Stimulated activated CD8-positive, alpha-beta memory T cell treated with anti-CD3 and anti-CD28 coated beads, Interleukin-4, amount 100 ng/mL, for 4 hours (primary cell): Measurements from ENCODE around the gene DLG2.

Experiments used
- DNase-seq, 2 donors: peaks; one replicate each; pipeline ENCODE4 v3.0.0-alpha.2; 2020; ENCODE audit warnings: low read depth in 2 of 2, low spot score in 1 of 2

Gene DLG2

DNA sequence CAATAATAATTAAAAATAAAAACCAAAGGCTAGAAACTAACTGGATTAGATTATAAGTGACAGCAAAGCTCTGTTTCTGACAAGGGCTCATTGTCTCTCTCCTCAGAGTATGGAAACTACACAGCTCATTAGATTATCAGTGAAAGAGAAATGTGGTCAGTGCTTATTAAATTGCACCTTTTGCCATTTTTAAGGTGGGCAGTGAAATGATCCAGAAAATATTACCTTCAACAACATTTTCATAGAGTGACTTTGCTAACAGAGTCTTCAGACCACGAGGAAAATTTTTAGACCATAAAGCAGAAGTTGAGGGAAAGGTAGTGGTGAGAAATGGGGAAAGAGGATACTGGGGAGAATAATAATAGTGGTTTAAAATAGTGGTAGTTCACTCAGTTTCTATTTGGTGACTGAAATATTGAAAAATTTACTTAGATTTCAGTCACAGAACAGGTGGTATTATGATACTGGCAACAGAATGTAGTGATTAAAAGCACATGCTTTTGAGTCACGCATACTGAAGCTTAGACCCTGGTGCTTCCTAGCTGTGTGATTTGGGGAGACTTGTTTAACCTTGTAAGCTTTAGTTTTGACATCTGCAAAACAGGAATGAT, 1657.0 kb downstream of the DLG2 start:
- DNase-seq: no peak

DNA sequence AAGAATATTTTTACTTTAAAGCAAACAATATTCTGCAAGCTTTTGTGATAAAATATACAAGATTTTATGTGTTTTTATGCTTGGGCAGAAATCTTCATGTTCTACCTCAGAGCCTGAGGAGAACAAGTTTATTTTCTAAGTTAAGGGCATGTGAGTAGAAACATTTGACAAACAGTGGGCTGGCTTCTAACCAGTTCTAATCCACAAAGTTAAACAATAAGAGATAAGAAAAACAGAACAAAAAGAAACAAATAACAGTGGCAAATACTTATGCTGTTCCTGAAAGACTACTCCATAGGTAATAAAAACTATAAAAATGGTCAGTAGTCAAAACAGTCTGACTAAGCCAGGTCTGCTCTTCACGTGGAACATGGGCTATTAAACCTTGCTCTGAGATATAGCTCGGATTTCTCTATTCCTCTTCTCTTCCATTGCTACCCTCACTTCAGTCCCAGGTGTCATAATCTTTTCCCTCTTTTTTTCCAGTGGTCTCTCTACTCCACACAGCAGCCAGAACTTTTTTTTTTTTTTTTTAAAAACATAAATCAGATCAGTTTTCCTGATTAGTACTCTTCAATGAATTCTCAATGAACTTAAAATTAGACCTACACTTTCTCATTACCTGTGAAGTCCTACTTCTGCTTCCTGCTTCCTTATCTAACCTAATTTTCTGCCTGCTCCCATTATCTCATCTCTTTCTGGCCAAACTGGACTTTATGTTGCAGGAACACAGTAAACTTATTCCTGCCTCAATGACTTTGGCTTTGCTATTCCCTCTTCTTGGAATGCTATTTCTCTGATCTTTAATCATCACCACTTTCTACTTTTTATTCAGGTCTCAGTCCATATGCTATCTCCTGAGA, 1669.9 kb downstream of the DLG2 start:
- DNase-seq: no peak

DNA sequence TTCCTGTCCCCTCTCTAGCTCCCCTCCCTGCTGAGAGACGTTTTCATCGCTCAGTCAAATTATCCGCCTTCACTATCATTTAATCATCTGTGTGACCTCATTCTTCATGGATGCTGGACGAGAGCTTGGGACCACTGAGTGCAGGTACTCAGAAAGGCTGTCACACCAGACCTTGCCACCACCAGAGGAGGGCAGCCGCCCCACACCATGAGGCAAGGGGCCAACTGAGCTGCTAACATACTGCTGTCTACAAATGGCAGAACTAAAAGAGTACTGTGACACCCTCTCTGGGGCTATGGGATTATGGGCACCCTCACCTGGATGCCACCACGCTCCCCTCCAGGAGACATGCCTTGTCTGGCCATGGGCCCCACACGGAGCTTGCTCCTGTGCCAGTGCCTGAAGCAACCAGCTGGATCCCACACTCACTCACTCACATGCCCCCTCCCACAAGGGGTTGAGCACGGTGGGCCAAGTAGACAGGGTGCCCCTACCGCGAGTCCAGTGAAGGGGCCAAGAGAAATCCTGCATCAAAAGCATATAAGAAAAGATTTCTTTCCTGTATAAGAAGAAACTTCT, 1670.9 kb downstream of the DLG2 start:
- DNase-seq: no peak

DNA sequence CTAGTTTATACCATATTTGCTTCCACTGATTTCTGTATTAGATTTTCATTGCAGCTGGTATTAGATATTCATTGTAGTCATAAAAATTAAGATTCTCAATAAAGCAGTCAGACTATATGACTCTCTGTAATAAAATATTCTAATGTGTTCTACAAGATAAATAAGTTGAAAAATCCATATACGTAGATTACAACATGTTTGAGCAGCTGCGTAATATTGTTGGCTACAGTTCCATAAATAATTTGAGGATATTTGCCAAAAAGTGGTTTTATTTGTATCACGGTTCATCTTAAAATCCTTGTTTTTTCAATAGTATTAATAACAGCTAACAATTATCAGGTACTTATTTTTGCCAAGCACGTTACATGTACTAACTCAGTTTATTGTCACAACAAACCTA, 1672.4 kb downstream of the DLG2 start:
- DNase-seq: no peak

DNA sequence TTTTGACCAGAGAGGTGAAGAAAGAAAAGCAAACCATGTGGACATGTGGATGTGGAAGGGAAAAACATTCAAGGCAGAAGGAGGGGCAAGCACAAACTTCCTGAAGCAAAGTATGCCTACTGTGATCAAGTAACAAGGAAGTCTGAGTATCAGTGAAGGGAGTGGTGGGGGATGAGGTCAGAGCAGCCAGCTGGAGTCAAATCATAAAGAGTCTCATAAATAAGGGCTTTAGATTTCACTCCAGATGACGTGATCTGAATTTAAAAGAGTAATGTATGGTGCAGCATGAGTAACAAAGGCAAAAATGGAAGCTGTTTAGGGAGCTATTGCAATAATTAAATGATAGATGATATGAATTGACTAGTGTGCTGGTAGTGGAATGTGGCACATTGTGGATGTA, 1675.6 kb downstream of the DLG2 start:
- DNase-seq: no peak

DNA sequence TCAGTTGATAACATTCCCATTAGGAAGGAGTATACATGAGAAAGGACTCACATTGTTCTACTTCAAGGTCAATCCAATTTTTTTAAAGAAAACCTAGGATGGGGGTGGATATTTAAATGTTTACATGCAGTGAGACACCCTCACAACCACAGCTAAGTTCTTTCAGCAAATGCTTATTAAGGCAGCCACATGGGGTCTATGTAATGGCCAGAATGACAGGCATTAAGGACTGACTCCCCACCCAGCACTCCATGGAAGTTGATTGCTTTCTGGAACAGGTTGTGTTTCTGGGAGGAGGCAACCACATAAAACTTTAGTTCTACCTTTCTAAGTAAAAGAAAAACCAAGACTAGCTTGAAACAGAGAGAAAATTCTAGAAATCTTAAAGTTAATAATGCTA, 1678.9 kb downstream of the DLG2 start:
- no peak for DNase-seq

DNA sequence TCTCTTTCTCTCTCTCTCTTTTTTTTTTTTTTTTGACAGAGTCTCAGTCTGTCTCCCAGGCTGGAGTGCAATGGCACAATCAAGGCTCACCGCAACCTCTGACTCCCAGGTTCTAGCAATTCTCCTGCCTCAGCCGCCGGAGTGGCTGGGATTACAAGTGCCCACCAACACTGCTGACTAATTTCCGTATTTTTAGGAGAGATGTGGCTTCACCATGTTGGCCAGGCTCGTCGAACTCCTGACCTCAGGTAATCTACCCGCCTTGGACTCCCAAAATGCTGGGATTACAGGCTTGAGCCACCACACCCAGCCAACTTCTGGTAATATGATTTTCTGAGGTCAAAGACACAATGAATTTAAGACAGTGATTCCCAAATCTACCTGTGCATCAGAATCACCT, 1681.2 kb downstream of the DLG2 start:
- DNase-seq: no peak

DNA sequence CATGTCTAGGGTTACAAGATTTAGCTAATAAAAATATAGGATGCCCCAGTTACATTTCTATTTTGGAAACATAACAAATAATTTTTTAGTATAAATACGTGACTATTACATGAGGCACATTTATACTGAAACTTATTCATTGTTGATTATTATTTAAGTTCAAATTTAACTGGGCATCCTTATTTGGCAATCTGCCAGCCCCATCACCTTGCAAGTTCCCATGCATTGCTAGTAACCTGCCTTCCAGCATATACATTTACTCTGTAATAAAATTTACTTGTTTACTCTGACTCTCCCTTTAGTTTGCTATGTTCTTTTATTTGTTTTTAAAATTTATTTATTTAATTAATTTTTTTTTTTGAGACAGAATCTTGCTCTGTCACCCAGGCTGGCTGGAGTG, 1686.1 kb downstream of the DLG2 start:
- DNase-seq: no peak

DNA sequence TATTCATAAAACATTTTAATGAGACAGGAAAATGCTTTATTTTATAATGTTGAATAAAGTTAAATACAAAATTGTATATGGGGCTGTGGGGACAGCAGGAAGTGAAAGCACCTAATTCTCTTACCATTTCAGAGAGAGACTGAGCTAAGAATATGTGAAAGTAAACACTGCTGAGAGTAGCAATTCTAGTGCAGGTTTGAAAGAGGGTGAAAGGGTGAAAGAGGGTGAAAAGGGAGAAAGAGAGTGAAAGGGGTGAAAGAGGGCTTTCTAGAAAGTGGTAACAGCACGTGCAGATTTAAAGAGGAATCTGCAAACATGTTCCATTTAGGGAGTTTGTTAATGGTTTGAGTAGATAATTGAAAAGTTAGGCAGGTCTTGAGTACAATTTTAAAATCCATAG, 1689.0 kb downstream of the DLG2 start:
- DNase-seq: no peak

DNA sequence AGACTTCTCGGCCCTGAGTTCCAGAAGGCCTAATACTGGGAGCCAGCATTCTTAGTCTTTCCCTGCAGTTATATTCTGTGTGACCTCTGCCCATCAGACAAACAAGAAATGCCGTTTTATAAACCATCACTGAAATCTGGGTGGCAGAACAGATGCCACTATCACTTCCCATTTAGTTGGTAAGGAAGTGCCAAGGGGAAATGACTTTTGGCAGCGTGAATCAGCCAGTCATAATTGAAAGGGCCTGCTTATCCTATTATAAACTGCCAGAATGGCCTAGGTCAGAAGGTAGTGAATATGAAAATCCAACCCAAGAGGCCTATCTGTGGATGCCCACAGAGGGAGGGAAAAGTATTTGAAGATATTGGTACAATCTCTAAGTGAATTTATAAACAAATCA, 1694.1 kb downstream of the DLG2 start:
- DNase-seq: no peak

DNA sequence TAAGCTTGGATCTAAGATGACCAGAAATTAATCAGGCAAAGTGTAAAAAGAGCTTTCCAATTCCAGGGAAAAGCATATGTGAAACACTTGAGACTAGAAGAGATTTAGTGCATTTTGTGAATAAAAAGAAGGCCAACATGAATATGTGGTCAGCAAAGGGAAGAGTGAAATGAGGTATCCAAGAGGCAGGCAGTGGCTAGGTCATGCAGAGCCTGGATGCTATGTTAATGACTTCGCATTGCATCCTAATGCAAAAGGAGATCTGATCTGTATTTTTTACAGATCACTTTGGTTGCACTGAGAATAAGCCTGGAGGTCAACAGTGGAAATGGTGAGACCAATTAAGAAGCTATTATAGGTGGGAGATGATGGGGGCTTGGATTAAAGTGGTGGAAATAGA, 1699.7 kb downstream of the DLG2 start:
- DNase-seq: no peak

DNA sequence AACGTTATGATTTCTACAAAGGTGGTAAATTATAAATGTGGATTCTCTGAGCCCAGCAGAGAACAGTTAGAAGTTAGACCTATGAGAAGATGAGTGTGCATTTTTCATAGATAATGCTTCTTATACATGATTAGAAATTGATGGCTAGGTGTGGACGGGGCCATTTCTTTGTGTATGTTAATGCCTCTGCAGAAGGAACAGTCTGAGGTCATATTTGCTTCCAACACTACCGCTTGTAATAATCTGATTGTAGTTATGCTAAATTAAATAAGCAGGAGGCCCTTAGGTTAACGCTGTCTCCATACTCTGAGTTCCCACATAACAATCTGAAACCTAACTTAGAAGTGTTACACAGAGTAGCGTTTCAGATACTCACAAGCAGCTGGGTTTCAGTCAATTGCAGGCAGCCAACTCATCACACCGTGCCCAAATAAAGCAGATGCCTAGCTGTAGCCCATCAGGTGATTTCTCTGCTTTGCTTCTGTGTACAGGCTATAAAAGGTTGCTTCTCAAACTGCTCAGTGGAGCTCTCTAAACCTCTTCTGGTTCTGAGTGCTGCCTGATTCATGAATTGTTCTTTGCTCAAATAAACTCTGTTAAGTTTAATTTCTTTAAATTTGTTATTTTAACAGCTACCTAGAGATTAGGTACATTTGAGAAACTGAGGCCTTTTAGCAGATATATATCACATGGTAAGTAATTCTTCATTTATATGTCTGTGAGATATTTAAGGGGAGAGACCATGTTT, 1702.2 kb downstream of the DLG2 start:
- DNase-seq: no peak

DNA sequence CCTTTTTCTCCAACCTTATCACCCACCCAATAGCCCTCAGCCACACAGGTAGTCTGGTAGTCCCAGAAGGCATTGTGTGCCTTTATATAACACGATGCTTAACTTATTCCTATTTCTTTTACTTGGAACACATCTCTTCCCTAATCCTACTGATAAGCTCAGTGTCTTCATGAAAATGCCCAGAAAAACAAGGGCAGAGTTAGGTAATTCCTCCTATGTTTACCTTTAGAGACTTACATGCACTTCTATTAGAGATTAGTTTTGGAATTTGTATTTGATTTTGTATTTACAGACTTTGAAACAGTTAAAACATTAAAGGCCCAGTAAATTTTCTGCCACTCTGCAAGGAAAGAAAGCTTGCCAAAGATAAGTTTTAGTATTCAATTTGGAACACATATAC, 1703.2 kb downstream of the DLG2 start:
- DNase-seq: no peak

DNA sequence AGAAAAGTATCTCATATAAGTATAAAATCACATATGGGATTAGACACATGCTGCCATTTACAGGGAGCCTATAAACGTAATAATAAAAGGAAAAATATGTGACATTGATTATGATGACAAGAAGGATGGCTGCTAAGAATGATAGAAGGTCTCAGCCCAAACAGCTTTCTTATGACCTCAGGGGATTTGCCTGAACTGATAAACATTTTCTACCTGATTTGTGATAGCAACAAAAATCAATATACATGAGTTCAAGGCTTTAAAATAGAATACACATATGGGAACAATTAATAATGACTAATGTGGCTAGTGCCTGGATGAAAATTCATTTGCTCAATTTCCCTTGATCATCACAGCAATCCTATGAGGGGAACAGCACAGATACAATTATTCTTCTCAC, 1704.2 kb downstream of the DLG2 start:
- no peak for DNase-seq

DNA sequence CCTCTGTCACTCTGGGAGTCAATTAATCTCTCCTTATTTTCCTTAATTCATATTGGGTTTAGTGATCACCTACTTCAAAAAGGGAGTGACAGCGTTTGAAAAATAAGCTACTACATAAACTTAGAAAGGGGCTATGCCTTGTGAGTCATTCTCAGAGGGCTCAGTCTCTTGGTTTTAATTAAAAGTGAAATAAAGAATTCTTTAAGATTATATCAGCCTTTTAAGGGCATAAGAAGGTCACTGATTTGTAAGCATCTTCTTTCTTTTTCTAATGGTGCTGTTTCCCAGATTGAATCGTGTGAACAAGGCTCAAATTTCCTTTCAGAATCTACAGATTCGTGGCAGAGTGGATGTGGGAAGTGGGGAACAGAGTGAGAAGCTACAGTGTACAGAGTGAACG, 1704.8 kb downstream of the DLG2 start:
- DNase-seq: no peak

DNA sequence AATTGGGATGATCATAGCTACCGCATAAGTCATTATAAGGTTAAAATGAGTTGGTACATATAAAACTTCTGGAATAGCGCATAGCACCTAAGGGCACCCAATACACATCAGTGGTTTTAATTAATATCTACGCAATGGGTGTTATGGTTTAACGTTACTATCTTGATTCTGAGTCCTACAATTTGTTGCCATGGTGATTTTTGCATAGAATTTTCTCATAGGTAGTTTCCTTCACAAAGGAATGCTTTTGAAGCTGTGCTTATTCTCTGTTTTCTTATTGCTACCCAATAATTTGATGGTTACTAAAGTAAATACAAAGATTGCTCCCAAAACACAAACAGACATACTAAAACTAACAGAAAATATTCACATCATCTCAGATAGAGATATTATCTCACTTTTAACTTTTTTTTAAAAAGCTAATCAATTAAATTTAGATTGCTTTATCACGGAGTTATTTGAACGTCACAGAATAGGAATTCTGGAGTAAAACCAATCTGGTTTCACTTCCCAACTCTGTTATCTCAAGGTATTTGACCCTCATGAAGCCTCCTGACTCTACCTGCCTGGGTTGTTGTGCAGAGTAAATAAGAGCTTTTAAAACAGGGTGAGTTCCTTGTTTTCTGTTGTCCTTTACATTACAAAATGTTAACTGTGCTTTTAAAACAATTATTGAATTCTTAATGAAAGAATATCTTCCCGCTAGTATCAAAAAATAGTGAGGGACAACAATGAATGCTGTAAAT, 1705.5 kb downstream of the DLG2 start:
- no peak for DNase-seq

DNA sequence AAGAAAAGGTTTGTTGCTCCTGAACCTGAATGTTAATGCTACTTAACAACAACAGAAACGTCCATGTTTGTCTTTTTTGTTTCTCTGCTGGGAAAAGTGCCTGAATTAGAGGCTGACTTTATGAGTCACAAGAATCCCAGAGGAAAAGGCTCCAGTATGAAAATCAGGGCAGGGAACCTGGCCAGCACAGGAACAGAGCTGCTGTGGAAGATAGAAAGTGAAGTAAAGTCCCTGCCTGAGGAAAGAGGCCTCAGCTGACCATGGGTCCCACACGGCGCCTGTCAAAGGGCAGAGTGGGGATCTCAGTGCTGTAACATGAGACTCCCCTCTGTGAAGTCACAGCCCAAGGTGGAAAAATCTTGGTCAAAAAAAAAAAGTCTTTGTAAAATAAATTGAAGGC, 1708.7 kb downstream of the DLG2 start:
- no peak for DNase-seq

DNA sequence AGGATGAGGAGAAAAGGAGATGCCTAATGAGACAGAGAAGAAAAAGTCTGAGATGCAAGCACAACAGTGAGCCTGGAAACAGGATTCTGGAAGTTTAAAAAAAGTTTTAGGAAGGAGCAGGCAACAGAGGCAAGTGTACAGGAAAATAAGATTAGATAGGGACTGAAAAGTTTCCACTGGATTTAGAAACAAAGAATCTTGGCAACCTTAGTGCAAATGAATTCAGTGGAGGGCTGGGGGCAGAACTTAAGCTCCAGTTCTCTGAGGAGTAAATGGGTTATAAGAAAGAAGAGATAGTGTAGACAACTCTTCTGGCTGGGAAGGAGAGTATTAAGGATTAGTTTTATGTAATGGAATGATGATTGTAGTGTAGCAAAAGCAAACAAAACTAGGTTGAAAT, 1712.1 kb downstream of the DLG2 start:
- DNase-seq: no peak

DNA sequence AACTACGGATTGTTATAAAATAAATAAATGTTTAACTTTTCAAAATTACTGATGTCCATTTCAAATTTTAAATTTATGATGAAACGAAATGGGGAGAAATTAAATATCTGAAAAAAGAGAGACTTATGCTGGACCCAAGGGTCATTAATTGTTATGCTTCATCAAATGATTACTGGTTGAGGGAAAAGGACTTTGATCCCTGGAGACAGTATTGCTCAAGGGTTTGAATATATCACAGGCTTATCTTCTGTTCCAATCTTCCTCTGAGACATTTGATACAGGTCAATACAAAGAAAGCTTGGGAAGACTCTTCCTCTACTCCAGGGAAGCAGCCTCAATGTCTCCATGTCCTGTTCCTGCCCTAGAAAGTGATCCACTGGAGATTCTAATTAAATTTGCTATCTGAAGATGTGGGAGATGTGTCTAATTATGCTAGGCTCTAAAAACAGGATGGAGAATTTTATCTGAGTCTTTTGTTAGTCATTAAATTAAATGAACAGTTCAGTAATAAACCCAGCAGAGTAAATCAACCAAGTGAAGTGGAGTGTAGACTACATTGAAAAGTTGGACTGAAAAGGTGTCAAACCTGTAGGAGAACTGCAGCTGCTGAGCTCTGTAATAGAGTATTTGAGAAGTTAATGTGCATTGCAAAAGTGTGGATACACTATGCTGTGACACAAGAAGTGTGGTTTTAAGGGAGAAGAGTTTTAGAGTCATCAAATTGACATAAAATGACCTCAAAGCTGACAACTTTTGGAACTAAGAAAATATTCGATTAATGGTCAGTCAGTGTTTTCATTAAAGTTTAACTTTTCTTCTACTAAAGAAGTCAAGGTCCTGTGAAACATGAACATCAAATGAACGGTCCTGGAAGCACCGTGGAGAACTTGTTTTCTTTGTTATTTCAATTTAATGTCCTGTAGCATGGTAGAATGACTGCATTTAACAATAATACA, 1717.3 kb downstream of the DLG2 start:
- DNase-seq: no peak

DNA sequence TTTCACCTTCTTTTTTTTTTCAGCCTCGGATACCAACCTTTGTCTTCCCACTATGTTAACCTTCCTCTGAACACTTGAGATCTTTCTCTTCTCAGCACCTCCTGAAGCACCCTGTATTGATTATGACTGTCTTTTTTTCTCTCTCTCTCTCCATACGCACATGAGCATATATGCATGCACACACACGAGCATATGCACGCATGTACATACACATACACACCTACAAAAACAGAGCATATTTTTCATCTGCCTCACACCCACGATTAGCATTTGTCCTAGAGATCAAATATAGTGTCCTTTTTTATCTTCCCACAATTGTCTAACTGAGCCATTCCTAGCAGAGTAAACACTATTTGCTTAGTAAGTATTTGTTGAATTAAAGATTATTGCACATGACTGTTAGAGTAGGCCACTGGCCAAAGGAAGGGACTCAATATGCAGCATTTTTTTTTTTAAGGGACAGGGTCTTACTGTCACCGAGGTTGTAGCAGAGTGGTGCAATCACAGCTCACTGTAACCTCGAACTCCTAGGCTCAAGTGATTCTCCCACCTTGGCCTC, 1718.8 kb downstream of the DLG2 start:
- DNase-seq: no peak
